SH-SY5Y (cell line): ENCODE data around the gene PRDM9.

Experiments used
- GATA2 ChIP-seq: IDR thresholded peaks from 2 replicates; pipeline ENCODE4 v1.6.1; 2011; ENCODE audit warnings: mild to moderate bottlenecking, low read depth, low read length
- GATA3 ChIP-seq: IDR thresholded peaks from 2 replicates; pipeline ENCODE4 v1.6.1; 2011; ENCODE audit warnings: low read depth, mild to moderate bottlenecking, low read length, moderate library complexity

DNA sequence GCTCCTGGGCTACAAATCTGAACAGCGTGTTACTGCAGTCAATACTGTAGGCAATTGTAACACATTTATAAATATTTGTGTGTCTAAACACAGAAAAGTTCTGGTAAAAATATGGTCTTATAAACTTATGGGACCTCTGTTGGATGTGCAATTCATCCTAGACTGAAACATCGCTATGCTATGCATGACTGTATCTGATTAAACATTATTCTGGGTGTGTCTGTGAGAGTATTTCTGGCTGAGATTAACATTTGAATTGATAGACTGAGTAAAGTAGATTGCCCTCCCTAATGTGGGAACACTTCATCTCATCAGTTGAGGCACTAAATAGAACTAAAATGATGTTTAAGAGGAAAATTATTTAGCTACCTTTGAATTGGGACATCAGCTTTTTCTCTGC, 24.3 kb upstream of the PRDM9 start:
- TF ChIP-seq GATA3 (no peak), GATA2 (no peak)
